D341Med (cell line): ENCODE measurements around the gene PLCB2.

Experiments
- DNase-seq: peaks from one replicate; pipeline ENCODE4 v3.0.0; 2012; ENCODE audit warnings: low spot score

The PLCB2 gene

GRCh38 chr15:40307421-40308211 is at the start of gene PLCB2:
Gene PLCB2, minus strand, starts transcription at chr15:40307935. Its CDS starts 263 bp downstream, at chr15:40307672.
- peak; percentile 54 for DNase-seq

- DNase-seq: no peak
Observed at GRCh38 chr15:40357246-40357645, 49.5 kb upstream of the PLCB2 start.

GRCh38 chr15:40355976-40356585 is 48.3 kb upstream of the PLCB2 start:
- DNase-seq: no peak

GRCh38 chr15:40354408-40355171 is 46.9 kb upstream of the PLCB2 start:
- peak; percentile 87 for DNase-seq

GRCh38 chr15:40353697-40354096 is 46.0 kb upstream of the PLCB2 start:
- DNase-seq: no peak

- no peak for DNase-seq
Observed at GRCh38 chr15:40352281-40352901, 44.7 kb upstream of the PLCB2 start.

DNA sequence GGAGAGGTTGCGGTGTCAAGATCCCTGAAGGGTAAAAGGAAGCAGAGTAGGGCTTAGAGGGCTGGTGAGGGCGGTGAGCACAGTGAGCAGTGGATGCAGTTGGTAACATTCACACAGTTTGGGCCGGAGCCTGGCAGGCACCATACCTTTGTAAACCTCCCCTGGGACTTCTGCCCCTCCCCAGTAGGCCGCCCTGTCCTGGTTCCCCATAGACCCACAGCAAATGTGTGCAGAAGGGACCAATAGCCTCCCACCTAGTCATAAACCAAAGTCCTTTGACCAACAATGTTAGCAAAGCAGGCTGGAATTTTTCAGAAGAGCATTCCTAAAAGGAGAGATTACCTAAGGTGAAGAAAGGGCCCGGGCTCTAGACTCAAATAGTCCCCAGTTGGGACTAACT is 41.4 kb upstream of the PLCB2 start:
- no peak for DNase-seq

- no peak for DNase-seq
Observed at GRCh38 chr15:40348474-40348870, 40.7 kb upstream of the PLCB2 start.

GRCh38 chr15:40347559-40348473 is 40.1 kb upstream of the PLCB2 start:
- DNase-seq: no peak

- DNase-seq: no peak
Observed at GRCh38 chr15:40346579-40347558, 39.1 kb upstream of the PLCB2 start.

- DNase-seq: no peak
Observed at GRCh38 chr15:40345867-40346578, 38.3 kb upstream of the PLCB2 start.

DNA sequence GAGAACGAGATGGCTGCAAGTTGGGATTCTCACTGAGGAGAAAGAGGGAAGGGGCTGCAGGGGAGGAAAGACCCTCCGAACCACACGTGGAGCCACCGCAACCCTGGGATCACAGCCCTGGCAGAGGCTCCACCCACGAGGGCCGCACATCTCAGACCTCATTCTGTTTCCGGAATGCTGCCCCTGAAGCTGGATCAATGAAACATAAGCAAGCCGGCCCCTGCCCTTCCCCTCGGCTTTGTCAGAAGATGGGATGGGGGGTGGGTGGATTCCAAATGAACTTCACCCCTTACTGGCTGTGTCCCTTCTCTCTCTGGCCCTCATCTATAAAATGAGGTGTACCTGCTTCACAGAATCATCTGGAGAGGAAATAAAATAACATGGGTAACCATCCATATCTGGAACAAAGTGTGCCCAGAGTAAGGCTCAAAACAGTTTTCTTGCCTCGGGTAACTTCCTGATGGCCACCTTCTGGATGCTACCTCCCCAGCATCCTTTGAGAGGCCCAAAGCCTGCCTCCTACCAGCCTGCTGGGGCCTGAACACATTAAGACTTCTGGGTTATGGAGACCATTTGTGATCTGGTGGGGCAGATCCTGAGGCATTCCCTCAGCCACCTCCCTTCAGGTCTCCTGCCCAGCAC is 37.6 kb upstream of the PLCB2 start:
- DNase-seq: no peak

DNA sequence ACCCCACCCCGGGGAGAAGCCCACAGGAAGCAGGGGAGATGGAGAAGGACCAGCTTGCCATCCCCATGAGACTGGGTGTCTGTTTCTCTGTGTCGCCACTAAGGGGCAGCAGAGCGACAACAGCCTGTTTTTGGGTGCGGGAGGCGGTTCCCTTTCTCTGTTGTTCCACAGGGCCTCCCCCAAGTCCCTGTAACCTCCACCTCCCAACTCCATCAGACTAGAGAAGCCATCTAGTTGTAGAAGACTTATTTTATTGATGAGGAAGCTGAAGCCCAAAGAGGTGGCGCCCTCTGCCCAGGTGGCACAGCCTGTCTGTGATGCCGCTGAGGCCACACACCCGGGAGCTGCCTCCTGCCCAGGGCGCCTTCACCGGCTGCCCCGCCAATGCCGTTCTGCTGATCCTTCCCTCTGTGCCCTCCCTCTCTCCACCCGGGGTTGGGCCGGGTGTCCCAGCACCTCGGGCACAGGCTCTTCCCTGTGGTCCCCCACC is 36.9 kb upstream of the PLCB2 start:
- DNase-seq: peak; percentile 82

DNA sequence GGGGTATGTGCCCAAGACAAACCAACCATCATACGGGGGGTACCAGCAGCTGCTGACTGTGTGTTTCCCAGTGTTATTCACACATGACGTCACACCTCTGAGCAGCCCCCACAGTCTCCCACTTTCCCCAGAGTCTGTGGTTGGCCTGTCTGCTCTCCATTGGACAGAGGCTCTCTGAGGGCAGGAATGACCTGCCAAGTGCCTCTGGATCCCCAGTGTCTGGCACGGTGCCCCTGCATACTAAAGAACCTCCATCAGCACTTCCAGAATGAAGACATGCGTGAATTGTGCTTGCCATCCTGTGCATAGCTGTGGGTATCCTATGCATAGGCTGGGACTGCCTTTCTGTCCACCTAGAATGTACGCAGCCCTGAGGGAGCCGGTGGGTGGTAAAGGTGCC is 36.5 kb upstream of the PLCB2 start:
- no peak for DNase-seq

DNA sequence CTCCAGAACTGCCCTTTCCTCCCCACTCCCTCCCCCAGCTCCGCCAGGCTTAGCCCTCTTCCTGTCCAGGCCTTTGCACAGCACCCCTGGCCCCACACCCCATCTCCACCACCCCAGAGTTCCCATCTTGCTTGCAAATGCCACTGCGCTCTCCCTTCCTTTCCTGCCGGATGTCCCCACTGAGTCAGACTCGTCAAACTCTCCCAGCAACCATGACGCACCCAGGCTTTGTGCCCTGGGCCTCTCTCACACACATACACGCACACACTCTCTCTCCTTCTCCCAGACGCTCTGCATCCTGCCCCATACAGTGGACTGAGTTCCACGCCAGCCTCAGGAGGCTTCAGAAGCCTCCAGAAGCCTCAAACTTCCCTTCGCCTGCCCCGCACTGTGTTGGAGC is 35.8 kb upstream of the PLCB2 start:
- no peak for DNase-seq

- DNase-seq: no peak
Observed at GRCh38 chr15:40342416-40343320, 34.9 kb upstream of the PLCB2 start.

DNA sequence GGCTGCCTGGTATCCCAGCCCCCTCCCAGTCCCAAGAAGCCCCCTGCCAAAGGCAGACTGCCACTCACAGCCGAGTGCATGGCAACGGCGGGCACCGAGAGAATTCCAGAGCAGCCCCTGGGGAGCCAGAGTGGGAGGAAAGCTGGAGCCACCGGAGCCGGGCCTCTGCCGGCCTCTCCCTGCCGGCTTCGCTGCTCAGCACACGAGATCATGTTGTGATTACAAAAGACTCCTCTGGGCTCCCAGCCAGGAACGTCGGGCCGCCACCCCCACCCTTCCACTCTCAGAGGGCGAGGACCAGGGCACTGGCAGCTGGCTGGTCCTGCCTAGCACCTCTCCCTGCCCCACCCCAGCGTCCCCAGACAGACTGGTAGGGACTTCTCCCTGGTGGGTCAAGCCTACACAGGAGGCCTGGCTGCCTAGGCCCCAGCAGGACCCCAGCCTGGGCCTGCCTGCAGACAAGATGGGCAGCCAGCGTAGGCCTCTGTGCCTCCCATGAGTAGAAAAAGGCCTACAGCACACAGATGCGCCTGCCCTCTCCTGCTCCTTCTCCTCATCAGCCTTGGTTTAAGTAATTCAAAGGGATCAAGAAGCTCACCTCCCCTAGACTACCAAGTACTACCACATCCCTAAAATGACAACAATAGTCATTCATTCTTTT is 33.1 kb upstream of the PLCB2 start, which contains the start of gene CCDC9B:
TSS of gene CCDC9B (minus strand) at position 200 of the 661 bp plus-strand sequence. CDS start at position 80, 120 bp downstream.
- peak; percentile 87 for DNase-seq
